GM21526 (cell line): ENCODE results near the gene VPS4A.
"Not testable (repeated sequence)": the region's sequence is repeated elsewhere in the genome, so short reads cannot be mapped to it uniquely, and the experiment has no call there.

Experiments used
- ATAC-seq: cut with Tn5 transposase; IDR thresholded peaks from one replicate; pipeline ENCODE4 v1.9.1; 2021; ENCODE audit warnings: moderate library complexity; ENCODE audit not compliant: unreplicated experiment, low FRiP score

Gene VPS4A

GRCh38 chr16:69310653-69311532 is at the start of gene VPS4A:
TSS of gene VPS4A (plus strand) at chr16:69311350. CDS start at chr16:69311512, 162 bp downstream.
- ATAC-seq = peak; percentile 90

GRCh38 chr16:69266334-69267063 is 44.7 kb upstream of the VPS4A start:
- no peak for ATAC-seq

- ATAC-seq = no peak
Observed at GRCh38 chr16:69267633-69268032, 43.5 kb upstream of the VPS4A start.

- no peak for ATAC-seq
Observed at GRCh38 chr16:69270395-69270794, 40.8 kb upstream of the VPS4A start.

GRCh38 chr16:69270831-69271230 is 40.3 kb upstream of the VPS4A start:
- no peak for ATAC-seq

GRCh38 chr16:69273009-69273408 is 38.1 kb upstream of the VPS4A start:
- ATAC-seq = no peak

GRCh38 chr16:69274699-69275235 is 36.4 kb upstream of the VPS4A start:
- no peak for ATAC-seq

- ATAC-seq = no peak
Observed at GRCh38 chr16:69276148-69277115, 34.7 kb upstream of the VPS4A start.

GRCh38 chr16:69277413-69277812 is 33.7 kb upstream of the VPS4A start:
- no peak for ATAC-seq

GRCh38 chr16:69283851-69284250 is 27.3 kb upstream of the VPS4A start:
- no peak for ATAC-seq

GRCh38 chr16:69285240-69285639 is 25.9 kb upstream of the VPS4A start:
- no peak for ATAC-seq

- ATAC-seq = no peak
Observed at GRCh38 chr16:69286941-69287713, 24.0 kb upstream of the VPS4A start.

- ATAC-seq = not testable (repeated sequence)
Observed at GRCh38 chr16:69291657-69292056, 19.5 kb upstream of the VPS4A start.

GRCh38 chr16:69293401-69293800 is 17.7 kb upstream of the VPS4A start:
- no peak for ATAC-seq

- ATAC-seq = no peak
Observed at GRCh38 chr16:69294051-69294450, 17.1 kb upstream of the VPS4A start.

GRCh38 chr16:69296771-69297170 is 14.4 kb upstream of the VPS4A start:
- not testable (repeated sequence) for ATAC-seq

GRCh38 chr16:69298261-69298660 is 12.9 kb upstream of the VPS4A start:
- ATAC-seq = no peak

- no peak for ATAC-seq
Observed at GRCh38 chr16:69301187-69301586, 10.0 kb upstream of the VPS4A start.

- ATAC-seq = no peak
Observed at GRCh38 chr16:69301861-69302260, 9.3 kb upstream of the VPS4A start.

- ATAC-seq = no peak
Observed at GRCh38 chr16:69302301-69302700, 8.8 kb upstream of the VPS4A start.
